NCI-H2196 (cell line): ENCODE data around the gene COMMD1.
"Not testable (repeated sequence)": the region's sequence is repeated elsewhere in the genome, so short reads cannot be mapped to it uniquely, and the experiment has no call there.

ENCODE experiments used
- DNase-seq: peaks from one replicate; lab custom pipeline; 2025; ENCODE audit not compliant: unreplicated experiment; lab: John Stamatoyannopoulos, UW

Gene COMMD1

DNA sequence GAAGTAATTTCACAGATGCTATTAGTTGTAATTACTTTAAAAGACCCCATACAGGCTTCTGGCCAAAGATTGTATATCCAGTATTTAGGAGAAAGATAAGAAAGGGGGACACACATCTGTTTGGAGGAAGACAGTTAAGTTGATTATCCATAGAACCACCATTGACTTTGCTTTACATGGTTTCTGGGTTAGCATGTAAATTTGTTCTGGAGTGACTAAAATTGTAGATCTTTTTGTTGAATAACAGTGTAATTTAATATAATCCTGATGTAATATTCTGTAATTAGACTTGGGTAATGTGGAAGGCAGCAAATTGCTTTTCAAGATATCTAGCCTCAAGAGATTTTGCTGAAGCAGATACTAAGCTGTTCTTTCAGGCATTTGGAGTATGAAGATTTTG is 17.2 kb downstream of the COMMD1 start:
- DNase-seq, result no peak

DNA sequence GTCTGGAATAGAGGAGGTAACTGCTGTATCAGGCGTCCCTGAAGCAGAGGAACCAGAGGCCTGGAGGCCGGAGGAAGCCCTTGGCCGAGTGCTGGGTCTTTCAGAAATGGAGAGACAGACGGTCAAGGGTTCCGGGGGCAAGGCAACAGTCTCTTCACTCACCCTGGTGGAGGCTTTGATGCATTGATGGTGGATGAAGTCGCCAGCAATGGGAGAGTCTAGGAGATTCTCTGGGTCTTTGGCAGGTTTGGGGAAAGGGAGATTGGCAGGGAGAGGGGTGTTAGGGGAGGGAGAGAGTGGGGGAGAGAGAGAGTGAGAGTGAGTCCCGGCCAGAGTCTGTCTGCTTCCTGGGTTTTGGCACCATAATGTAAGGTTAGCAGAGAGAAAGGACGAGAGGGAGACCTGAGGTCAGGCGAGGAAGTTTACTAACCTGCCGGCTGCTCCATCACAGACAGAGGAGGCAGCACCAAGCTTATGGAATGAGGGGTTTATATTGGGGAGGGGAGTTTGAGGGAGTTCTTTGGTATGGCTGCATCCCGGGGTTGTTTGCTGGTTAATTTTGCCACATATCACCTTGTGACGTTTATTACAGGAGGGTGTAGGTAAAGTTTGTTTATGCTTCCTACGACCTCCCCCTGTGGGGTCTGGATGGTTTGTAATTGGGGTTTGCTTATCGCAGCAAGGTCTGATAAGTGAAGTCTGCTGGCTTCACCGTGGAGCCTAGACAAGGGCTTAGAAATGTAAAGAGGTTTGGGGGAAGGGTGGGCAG is 19.6 kb downstream of the COMMD1 start:
- DNase-seq, result no peak

DNA sequence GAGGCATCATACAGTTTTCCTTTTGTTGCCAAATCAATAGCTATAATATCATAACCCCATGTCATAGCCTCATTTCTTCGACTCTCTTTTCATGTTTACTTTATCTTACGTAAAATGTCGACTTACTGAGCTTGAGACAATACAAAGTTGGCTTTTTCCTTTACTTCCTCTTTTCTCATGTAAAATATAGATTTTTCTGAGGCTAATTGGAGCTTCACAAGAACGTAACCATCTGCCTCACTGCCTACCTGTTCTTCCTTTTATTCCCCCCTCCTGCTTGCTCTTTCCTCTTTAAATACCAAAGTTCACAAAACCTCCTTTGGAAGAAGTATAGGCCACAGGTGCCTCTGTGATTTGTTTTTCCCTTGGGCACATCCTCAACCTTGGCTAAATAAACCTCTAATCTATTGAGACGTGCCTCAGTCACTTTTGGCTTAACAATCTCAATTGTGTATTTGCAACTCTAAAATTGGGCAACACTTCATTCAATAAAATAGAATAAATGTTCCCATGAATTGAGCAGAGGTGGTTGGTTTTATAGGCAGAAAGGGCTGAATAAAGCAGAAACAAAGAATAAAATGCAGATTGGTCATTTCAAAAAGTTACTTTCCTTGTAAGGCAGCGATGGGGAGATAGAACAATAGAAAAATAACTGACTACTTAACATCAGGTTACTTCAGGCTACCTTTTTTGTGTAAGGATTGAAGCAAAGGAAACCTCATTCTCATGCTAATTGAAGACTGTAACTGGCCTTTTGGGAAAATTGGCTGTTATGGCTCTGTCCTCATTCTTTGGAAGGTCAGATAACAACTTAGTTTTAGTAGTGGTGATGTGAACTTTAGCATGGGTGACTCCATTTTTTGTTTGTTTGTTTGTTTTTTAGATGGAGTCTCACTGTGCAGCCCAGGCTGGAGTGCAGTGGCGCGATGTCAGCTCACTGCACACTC is 21.3 kb downstream of the COMMD1 start:
- DNase-seq, result no peak

DNA sequence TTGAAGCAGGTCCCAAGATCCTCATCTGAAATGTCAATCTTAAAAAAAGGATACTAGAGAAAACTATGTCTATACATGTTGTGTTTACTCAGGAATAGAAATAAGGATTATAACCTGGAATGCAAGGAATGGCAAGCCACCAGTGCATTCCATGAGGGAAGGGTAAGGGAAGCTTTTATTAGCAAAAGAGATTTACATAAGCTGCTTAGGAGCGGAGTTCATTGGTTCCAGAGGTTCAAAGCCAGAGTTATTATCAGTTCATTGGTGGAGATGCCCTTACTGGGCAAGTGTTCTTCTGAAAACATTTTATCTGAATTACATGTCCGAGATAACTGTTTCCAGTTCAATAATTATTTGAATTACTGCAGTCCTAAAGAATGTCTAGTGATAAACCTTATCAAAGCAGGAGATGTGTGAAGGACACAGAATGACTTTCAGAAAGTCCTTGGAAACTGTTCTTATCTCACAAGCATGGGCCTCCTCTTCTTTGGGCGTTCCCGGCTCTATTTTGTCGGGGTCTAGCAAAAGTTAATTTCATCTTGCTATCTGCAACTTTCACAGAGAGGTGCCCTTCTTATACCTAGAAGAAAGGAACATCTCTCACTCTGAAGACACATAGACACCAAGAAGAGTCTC is 23.5 kb downstream of the COMMD1 start:
- no peak for DNase-seq

DNA sequence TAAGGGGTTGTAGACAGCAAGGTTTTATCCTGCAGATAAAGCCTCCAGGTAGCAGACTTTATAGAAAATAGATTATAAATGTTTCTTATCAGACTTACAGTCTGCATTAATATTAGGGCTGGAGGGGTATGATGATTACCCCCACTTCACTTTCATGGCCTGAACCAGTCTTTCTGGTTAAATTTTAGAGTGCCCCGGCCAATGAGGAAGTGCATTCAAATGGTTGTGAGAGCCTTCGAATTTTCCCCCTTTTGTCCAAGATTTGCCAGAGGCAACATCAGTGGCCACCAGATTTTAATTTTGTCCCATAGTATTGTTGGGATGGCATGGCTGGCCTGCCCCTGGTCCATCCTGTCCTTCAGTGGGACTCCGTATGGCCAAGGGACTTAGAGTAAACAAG is 31.6 kb downstream of the COMMD1 start:
- no peak for DNase-seq

DNA sequence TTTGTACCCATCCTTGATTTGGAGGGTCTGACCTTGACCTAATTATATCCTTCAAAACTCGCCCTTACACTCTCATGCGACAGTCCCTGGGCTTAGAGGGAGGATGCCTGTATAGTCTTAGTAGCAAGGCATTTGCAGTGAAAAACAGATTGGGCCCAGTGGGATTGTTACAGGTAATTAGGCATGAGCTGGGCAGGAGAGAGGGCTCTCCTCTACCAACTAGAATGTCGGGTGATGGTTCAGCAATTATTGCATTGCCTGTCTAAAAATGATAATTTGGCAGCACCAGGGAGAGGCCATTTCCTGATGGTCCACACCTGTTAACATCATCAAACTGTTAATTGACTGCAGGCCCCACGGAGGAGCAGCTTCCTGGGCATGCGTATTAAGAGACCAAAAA is 32.4 kb downstream of the COMMD1 start:
- DNase-seq, result no peak

DNA sequence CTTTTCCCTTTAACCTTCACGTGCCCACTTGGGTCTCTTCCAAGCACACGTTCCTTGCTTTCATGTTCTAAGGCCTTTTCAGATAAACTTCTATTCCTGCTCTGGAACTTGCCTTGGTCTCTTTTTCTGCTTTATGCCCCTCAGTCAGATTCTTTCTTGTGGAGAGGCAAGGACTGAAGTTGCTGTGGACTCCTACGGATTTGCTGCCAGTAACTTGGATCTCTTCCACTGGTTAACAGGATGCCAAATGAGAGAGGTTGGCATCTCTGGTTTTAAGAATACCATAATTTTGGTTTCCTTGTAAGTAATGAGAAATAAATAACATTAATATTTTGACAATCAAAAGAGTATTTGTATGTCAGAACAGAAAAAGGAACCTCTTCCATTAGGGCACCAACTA is 33.0 kb downstream of the COMMD1 start:
- no peak for DNase-seq

DNA sequence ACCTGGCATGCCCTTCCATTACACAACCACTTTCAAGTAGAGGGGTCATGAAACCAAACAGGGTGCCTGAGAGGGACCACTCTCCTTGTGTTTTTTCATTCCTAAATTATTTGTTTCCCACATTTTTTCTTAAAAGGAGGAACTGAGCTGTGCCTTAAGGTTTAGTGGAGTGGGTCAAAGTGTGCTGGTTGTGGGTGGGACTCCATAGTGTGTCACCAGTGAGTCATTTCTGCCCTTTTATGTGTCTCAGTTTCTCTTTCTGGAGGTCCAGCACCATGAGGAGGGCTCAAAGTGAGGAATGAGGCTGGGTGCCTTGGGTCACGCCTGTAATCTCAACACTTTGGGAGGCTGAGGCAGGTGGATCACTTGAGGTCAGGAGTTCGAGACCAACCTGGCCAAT is 37.8 kb downstream of the COMMD1 start:
- DNase-seq, result no peak

DNA sequence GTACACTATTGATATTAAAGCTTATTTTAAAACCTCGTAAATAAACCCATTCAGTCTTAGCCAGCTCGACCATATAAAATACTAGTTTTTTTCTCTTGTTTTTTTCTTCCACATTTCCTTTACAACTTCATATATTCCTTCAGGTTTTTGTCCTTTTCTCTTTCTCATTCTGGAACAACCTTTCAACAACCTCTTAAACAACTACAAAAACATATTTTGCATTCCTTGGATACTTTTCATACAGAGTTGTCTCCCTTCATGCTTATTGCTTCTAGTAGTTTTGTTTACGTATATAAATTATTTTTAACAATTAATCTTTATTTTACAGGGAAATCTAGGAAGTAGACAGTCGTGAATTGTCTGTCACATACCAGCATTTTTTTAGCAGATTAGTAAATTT is 41.2 kb downstream of the COMMD1 start:
- DNase-seq, result no peak

DNA sequence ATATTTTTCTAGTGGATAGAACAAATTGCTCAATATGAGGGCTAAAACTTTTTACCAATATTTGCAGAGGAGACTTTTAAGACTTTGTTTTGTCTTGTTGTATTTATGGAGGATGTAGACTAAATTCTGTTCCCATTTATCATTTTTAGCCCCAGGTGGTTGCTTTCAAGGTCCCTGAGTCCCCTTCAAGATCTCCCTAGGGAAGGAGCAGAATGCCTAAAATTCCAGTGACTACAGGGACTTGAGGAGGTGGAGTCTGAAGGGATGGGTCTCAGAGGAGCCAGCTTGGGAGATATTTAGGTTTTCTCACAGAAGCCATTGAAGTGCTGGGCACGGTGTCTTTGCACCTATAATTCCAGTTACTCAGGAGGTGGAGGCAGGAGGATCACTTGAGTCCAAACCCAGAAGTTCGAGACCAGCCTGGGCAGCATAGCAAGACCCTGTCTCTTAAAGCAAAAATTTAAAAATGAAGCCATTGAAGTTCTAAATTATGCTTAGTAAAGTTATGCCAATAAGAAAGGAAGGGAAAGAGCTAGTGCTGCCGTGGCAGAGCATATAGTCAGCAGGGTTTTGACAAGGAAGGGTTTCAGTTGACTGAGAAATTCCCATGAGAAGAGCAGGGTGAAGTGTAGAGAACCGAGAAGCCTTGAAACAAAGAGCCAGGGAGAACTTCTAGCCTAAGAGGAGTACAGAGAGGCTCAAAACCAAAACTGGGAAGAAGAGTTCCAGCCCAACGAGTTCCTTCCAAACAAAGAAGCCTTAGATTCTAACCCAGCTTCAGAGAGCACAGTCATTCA is 43.4 kb downstream of the COMMD1 start:
- no peak for DNase-seq

DNA sequence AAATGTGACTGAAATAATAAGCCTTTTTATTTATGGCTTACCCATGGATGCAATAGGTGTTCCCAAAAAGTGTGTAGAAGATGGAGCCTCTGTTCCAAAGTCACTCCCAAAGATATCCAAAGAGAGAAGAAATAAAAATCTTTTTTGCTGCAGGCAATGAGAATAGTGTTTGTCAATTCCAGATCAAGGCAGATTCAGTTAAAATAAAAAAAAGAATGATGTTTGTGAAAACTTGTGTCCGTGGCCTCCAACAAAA is 43.9 kb downstream of the COMMD1 start:
- no peak for DNase-seq

DNA sequence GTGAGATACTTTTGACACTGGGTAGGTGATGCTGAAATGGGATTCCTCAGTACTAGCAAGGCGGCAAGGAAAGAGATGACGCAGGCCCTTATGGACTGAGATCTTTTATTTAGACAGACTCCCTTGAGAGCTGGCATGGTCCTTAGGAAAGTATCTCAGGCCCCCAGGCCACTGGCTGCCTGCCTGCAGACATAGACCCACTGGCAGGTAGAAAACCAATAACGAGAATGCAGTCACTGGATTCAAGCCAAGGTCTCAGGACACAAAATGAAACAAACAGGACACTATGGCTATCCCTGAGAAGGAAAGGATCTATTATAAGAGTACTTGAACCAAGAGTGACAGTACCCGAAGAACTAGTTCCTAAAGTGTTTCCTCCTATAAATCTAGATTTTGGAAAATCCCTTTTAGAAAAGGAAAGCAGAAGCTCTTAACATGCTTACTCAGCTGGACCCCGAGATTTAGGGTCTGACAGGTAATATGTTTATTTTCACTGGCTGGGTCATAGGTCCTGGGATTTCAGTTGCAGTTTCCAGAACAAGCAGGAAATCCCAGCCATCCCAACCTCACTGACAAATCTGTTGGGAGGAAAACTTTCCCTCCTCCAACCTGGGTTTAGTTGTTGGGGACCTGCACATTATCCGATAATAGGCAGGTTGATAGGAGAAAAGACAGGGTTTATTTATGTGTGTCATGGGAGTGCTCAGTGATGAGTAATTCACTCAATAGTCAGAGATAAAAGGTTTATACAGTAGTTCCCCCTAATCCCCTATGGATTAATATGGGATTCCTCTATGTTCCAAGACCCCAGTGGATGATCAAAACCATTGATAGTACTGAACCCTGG is 44.5 kb downstream of the COMMD1 start:
- peak; percentile 1 for DNase-seq

DNA sequence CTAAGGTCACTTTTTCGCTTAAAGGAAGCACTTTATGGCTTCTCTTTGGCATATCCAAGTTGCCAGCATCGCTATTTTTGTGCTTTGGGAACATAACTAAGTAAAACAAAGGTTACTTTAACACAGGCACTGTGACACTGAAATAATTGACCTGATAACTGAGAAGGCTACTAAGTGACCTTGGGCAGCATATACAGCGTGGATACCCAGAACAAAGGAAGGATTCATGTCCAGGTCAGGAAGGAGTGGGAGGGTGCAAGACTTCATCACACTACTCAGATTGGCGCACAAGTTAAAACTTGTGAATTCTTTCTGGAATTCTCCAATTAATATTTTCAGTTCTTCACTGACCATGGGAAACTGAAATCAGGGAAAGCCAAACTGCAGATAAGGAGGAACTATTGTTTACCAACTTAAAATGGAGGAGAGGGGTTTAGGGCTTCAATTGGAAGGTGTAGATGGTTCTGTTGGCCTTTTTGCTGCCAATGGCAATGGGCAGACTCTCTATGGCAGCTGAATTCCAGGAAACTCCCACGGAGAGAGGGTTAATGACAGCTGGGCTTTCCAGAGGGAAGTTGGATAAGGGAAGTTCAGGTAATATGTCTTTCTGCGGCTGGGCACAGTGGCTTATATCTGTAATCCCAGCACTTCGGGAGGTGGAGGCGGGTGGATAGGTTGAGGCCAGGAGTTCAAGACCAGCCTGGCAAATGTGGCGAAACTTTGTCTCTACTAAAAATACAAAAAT is 45.3 kb downstream of the COMMD1 start:
- DNase-seq, result no peak

DNA sequence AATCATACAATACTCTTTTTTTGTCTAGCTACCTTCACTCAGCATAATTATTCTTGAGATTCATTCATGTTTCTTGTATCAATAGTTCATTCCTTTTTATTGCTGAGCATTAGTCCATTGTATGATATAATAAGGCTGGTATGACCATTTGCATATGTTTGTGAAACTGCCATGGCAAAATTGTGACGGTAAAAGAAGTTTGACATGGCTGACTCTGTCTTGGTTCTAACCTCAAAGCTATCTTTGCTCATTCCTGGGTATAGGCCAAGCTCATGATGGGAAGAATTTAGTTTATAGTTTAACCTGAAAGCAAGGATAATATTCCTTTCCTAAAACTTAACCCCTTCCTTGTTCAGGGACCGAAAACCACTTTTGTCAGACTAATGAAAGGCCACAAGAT is 46.4 kb downstream of the COMMD1 start:
- DNase-seq, result no peak

DNA sequence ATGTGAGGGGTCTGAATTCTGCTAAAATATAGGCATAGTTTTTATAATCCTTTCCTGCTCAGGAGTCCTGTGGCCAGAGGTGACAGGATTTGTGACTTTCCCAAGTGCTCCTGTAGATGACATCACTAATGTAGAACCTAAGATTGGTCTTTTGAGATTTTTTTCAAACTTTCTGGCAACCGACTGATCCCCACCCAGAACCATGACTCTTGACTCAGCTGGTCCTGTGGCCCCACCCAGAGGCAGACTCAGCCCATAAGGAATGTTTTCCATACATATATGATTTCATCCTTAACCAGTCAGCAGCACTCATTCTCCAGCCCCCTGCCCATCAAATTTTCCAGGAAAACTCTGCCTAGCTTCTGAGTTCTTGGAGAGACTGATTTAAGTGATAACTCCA is 46.8 kb downstream of the COMMD1 start:
- DNase-seq, result no peak

DNA sequence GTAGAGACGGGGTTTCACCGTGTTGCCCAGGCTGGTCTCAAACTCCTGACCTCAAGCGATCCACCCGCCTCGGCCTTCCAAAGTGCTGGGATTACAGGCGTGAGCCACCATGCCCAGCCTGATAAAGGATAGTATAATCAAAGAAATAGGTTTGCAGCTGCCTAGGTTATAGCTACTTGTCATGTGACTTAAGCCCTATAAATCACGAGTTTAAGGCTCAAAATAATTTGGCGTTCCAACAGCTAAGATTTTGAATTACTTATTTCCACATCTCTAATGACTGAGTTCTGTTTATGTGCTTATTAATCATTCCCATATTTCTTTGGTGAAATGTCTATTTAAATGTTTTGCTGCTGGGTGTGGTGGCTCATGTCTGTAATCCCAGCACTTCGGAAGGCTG is 49.4 kb downstream of the COMMD1 start:
- not testable (repeated sequence) for DNase-seq

DNA sequence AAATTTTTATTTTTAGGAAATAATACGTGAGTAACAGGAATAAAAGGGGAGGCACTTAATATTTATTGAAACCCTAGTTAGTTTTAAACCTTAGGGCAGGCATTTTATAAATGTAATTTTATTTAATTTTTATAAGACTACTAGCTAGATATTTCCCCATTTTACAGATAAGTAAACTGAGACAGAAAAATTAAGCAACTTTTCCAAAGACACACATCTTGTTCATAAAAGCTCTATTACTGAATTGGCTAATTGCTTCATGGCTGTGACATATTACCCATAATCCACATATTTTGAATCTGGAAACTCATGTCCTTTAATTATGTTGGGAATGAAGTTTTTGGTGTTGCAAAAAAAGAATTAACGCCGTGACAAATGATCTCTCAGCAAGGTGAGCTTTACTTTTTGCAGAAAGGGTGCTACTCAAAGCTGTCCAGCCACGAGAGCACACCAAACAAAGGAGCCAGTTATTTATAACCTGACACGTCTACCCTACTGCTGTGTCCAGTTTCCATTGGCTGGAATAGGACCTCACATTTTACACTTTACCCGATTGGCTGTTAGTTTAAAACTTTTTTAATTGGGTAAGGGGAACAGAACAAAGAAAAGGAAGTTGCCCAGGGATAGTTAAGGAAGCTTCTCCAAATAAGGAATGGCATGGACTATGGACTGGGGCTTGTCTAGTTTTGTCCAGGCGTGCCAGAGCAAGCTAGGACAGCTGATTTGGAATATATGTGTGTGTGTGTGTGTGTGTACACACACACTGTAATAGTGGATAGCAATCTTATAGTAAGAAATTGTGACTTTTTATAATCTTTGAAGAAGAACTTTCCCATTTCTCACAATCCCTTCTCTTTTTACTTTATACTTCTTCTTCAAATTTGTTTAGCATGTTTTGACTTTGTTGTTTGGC is 54.2 kb downstream of the COMMD1 start:
- DNase-seq, result no peak

DNA sequence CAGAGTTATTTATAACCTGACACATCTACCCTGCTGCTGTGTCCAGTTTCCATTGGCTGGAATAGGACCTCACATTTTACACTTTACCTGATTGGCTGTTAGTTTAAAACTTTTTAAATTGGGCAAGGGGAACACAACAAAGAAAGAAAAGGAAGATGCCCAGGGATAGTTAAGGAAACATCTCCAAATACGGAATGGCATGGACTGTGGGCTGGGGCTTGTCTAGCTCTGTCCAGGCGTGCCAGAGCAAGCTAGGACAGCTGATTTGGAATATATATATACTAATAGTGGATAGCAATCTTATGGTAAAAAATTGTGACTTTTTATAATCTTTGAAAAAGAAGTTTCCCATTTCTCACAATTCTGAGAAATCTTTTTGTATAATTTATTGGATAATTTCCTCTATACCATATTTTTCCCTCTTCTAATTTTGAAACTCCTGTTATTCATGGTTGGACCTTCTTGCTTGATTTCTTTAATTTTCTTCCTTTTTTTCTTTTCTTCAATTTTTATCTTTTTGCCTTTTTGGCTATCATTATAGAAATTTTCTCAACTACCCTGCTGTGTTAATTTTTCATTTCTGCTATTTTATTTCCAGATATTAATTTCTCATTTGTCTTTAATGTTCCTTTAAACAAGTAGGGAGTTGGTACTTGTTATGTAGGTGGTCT is 55.9 kb downstream of the COMMD1 start:
- DNase-seq, result no peak
